NCI-H2227 (cell line): ENCODE data around the gene MCHR1.

ENCODE experiments used
- DNase-seq: peaks from one replicate; lab custom pipeline; 2025; ENCODE audit not compliant: unreplicated experiment; lab: John Stamatoyannopoulos, UW

MCHR1 gene, protein sequence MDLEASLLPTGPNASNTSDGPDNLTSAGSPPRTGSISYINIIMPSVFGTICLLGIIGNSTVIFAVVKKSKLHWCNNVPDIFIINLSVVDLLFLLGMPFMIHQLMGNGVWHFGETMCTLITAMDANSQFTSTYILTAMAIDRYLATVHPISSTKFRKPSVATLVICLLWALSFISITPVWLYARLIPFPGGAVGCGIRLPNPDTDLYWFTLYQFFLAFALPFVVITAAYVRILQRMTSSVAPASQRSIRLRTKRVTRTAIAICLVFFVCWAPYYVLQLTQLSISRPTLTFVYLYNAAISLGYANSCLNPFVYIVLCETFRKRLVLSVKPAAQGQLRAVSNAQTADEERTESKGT

GRCh38 chr22:40679249-40679963, at the start of gene MCHR1:
Gene MCHR1 (plus strand): TSS chr22:40679484. CDS start chr22:40679653, 169 bp downstream.
- peak; percentile 12 for DNase-seq

DNA sequence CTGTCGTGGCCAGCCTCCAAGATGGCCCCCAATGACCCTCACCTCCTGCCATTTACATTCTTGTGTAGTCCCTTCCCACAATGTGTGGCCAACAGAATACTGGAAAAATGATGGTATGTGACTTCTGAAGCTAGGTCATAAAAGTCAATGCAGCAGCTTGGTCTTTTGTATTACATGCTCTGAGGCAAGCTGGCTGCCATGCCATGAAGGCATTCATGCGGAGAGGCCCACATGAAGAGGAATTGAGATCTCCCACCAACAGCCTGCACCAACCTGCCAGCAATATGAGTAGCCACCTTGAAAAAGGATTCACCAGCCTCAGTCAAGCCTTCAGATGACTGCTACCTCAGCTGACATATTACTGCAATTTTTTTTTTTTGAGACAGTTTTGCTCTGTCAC, 47.4 kb upstream of the MCHR1 start:
- no peak for DNase-seq

DNA sequence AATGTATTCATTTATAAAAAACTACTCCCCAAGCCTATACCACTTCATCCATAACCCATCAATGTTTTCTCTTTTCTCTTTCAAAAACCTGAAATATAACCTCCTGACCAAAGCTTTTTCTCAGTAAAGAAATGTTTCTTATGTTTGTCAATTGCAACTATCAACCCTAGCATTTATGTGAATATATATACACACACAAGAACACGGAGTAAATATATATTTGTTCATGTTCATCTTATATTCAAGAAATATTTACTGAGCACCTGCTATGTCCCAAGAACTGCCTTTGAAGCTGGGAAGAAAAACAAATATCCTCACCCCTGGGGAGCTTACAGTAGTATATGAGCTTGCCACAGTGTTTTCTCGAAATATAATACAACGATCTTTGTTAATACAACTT, 46.2 kb upstream of the MCHR1 start:
- no peak for DNase-seq

GRCh38 chr22:40634119-40634903, 45.0 kb upstream of the MCHR1 start:
- no peak for DNase-seq

DNA sequence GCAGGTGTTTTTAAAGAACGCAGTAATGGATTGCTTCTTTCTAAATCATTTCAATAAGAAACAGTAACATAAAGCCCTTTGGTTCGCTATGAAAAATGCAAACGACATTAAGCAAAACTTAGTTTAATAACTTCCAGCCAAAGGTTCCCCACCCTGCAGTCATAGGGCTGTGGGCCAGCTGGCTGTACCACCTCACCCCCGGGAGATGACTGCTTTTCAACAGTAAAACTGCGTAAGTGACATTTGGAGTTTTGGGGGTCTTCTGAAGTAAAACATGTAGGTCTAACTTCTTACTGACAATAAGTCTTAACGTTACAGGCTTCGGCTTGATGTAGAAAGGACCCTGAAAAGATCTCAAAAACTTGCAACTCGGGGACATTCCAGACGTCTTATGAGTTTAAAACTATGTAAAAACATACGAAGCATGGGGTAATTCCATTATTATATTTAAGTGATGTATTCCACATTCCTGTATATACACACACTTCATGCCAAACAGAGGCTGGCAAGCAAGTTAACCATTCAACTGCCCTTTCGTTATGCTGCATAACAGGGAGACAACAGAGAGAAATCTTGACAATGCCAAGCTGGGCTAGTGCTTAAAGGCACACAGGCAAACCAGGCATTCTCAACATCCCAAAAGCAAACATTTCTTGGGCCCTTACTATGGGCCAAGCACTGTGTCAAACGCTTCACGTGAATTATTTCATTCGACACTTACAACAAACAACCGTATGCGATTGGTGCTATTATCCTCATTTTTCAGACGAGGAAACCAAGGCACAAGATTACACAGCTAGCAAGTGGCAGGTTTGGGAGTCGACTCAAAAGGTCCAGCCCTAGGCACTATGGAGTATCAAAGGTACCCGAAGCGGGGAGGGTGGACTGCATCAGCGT, 44.0 kb upstream of the MCHR1 start:
- DNase-seq, result no peak

- DNase-seq, result no peak
Measured at GRCh38 chr22:40635940-40636379, 43.3 kb upstream of the MCHR1 start.

GRCh38 chr22:40636380-40637182, 42.7 kb upstream of the MCHR1 start, which contains the start of gene MRTFA:
Gene MRTFA (minus strand): TSS chr22:40636719.
- DNase-seq, result peak; percentile 98

DNA sequence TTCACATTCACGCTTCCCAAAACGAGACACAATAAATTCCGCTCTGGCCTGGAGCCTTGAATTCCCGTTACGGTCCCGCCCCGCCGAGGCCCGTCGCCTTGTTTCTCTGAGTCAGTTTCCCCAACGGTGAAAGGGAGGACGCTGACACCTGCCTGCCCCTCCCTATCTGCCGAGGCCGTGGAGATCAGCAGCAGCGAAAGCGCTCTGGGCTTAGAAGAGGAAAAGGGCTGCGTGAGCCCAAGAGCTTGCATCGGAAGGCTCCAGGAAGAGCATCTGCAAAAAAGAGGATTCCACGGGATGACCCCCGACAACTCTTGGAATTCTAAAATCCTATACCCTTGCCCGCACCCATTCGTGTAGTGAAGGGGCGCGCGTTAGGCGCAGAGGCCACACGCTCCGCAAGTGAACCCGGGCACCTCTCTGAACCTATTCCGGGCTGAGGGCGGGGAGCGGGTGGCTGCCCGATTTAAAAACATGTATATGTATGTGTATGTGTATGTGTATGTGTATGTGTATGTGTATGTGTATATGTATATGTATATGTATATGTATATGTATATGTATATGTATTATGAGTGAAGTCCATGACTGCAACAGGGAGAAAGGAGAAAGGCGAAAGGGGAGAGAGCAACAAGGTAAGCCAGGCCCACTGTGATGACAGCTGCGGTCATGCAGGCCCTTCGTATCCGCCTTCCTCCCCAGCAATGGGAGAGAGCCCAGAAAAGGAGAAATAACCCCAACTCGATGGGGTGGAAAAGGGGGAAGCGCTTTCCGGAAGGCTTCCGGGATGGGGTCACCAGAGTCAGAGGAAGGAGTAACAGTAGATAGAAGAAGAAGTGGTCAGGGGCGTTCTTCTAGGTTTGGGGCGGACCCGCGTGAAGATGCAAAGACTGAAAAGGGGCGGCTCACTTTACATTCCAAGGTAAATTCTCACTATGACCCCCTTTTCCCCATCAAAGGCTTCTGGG, 41.8 kb upstream of the MCHR1 start:
- no peak for DNase-seq

DNA sequence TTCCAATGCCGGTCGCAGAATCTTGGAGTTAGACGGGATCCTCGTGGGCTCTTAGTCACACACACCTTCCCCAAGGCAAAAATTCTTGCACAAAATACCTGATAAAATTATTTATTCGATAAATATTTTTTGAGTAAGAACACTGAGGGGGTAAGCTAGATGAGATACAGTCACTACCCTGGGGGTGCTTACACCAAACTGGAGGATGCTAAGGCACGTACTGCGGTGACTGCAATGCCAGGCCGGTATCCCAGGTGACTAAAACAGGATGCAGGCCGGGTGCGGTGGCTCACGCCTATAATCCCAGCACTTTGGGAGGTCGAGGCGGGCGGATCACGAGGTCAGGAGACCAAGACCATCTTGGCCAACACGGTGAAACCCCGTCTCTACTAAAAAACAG, 41.0 kb upstream of the MCHR1 start:
- no peak for DNase-seq

- DNase-seq, result no peak
Measured at GRCh38 chr22:40641269-40641668, 38.0 kb upstream of the MCHR1 start.

- no peak for DNase-seq
Measured at GRCh38 chr22:40642316-40642715, 37.0 kb upstream of the MCHR1 start.

- DNase-seq, result no peak
Measured at GRCh38 chr22:40645579-40646197, 33.6 kb upstream of the MCHR1 start.

GRCh38 chr22:40648386-40648785, 30.9 kb upstream of the MCHR1 start:
- DNase-seq, result no peak

DNA sequence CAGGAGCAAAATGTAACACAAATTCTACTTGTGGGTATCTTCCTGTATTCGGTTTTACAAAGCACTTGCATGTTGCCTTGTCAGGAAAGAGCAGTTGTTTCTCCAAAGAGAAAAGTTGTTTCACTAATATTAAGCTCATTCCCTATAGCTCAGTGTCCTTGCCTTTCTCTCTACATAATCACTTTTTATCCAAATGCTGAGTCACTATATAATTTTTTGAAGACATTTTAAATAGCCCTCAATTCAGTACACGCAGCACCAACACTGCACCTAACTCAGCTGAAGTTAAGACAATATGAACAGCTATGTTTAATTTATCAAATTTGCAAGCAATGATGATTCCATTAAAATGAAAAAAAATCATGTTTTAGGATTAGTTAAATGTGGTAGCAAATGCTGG, 28.2 kb upstream of the MCHR1 start:
- DNase-seq, result no peak

DNA sequence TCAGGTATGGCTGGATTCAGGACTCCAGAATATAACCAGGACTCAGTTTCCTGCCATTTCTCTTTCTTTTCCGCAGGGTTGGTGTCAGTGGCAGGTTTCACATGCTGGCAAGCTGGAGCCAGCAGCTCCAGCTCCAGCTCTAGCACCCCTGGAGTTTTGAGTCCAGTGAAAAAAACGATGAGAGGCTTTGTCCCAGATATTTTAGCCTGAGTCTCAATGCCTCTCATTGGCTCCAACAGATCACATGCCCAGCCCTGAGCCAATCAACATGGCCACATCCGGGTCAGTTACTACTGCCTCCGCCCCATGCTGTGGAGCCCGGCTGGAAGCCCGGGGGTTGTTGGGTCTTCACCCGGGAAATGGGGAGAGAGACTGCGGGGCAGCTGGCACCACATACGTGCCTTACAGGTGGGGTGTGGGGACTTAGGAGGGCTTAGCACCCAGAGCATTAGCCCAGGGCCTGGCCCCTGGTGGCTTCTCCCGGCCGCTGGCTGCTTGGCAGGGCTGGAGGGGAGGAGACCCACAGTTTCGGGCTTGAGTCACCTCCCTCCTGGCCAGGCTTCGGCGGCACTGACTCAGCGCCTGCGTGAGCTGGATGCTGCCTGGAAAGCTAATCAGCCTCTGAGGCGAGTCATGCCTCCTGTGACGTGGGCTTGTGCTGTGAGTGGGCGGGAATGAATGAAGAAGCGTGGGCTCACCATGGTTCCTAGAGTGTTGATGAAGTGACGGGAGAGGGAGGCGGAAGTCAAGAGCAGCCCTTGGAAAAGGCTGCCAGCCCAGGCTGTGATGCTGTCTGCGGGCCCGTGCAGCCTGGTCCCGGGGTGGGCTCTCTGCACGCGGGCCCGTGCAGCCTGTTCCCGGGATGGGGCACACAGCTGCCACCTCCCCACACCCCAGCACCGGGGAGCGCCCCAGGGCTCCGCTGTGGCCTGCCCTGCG, 27.5 kb upstream of the MCHR1 start:
- peak; percentile 90 for DNase-seq

DNA sequence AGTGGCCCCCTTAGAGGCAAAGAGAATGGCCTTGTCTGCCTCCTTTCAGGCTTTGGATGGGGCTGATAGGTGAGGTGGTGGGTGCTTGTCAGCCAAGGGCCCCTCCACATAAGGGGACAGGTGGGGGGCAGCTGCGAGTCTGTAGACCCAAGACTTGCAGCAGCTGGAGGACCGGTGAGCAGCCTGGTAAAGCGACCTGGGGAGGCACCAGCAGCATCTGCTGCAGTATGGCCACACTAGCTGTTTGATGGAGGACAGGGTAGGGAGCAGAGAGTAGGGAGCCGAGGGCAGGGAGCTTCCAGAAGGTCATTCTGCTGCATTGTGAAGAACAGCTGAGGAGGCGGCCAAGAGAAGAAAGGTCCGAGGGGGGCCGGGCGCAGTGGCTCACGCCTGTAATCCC, 25.9 kb upstream of the MCHR1 start:
- DNase-seq, result no peak

- no peak for DNase-seq
Measured at GRCh38 chr22:40654522-40655167, 24.6 kb upstream of the MCHR1 start.
